Uterus (tissue), 4 donors: Measurements from ENCODE around the gene PHC2. TPM values are rescaled to one million over a fixed set of nuclear protein-coding genes. Genes with fewer than 3 reads are reported as not detected.
"Not testable (repeated sequence)": the region's sequence is repeated elsewhere in the genome, so short reads cannot be mapped to it uniquely, and the experiment has no call there.

Experiments used
- DNase-seq, 2 donors: peaks; one replicate each; pipeline ENCODE4 v3.0.0-alpha.2; 2019 to 2020
- H3K27ac ChIP-seq, 2 donors: fragments of 200-600 bp; sonication (generic); 1 replicate in 1 of 2; 2 replicates in 1 of 2; pipeline ENCODE4 v1.5.1; 2016 to 2018
- H3K27me3 ChIP-seq, 2 donors: fragments of 200-600 bp; sonication (generic); one replicate each; pipeline ENCODE4 v1.5.1; 2018 to 2019; ENCODE audit warnings: control low read depth in 1 of 2
- H3K36me3 ChIP-seq, 2 donors: fragments of 200-600 bp; sonication (generic); one replicate each; pipeline ENCODE4 v1.5.1; 2019; ENCODE audit warnings: control low read depth in 1 of 2
- H3K4me1 ChIP-seq, 2 donors: fragments of 200-600 bp; sonication (generic); one replicate each; pipeline ENCODE4 v1.5.1; 2018 to 2019; ENCODE audit warnings: control low read depth in 1 of 2
- H3K4me3 ChIP-seq, 2 donors: fragments of 200-600 bp; sonication (generic); 1 replicate in 1 of 2; 2 replicates in 1 of 2; pipeline ENCODE4 v1.5.1; 2018 to 2019; ENCODE audit warnings: mild to moderate bottlenecking in 1 of 2
- H3K9me3 ChIP-seq, 2 donors: fragments of 200-600 bp; sonication (generic); one replicate each; pipeline ENCODE4 v1.5.1; 2019; ENCODE audit warnings: control low read depth in 1 of 2
- CTCF ChIP-seq, 4 experiments: fragments of 200-600 bp in 2 of 4; fragments of 450-650 bp in 2 of 4; sonication (generic) in 2 of 4; IDR thresholded peaks; one replicate each; pipeline ENCODE4 v1.5.1; 2016 to 2019; ENCODE audit warnings: antibody characterized with exemption in 4 of 4, mild to moderate bottlenecking in 2 of 4, moderate library complexity in 1 of 4
- POLR2A ChIP-seq, 2 donors: fragments of 450-650 bp; IDR thresholded peaks; one replicate each; pipeline ENCODE4 v1.6.1; 2016; ENCODE audit warnings: antibody characterized with exemption in 2 of 2, mild to moderate bottlenecking in 1 of 2, moderate library complexity in 1 of 2
- intact Hi-C: fragments of 100-400 bp; cut with DNase I; formaldehyde crosslinking; loops from one replicate; pipeline ENCODE4 v1.15.1; 2023; ENCODE audit warnings: low total_unique reads
- total RNA-seq, 4 donors: library from RNA; depleted of rRNA in 3 of 4; stranded (reverse); fragments of >200 nt in 3 of 4; gene quantifications; one replicate each; pipeline versions ENCODE4 v1.1.0 to v1.2.4, GENCODE V29; 2014 to 2023
- donor health status: DM: yes; HTN: yes; CAD: no.

PHC2 gene
- total RNA-seq, 4 donors from 2014 or later: 51.5 to 203 (median 102) TPM

- Histone ChIP-seq H3K36me3 (no peaks in the 10 kb centered on the region), H3K27me3 (no peaks in the 10 kb centered on the region), H3K4me3 (no peak overlapping the region), H3K9me3 (no peaks in the 10 kb centered on the region), H3K4me1 (peaks cover 0 to 4% of the 10 kb centered on the region in 2 donors), H3K27ac (no peak overlapping the region)
- TF ChIP-seq POLR2A (IDR thresholded peaks at IDR 0.05) (no peak), CTCF (IDR thresholded peaks at IDR 0.05) (no peak)
- intact Hi-C loops: no loop called here
- DNase-seq: no peak
Measured at GRCh38 chr1:33311706-33312412, 119.0 kb downstream of the PHC2 start.

GRCh38 chr1:33310702-33311101 lies 120.2 kb downstream of the PHC2 start:
- peaks cover 0 to 5% of the 10 kb centered on the region in 2 donors for H3K4me1 ChIP-seq
- H3K9me3 ChIP-seq: no peaks in the 10 kb centered on the region
- H3K36me3 ChIP-seq: no peaks in the 10 kb centered on the region
- no peak overlapping the region for H3K4me3 ChIP-seq
- H3K27me3 ChIP-seq: no peaks in the 10 kb centered on the region
- no peak for TF ChIP-seq POLR2A (IDR thresholded peaks at IDR 0.05)
- TF ChIP-seq CTCF (IDR thresholded peaks at IDR 0.05): no peak
- DNase-seq: no peak
- H3K27ac ChIP-seq: no peak overlapping the region
- intact Hi-C loops: no loop called here

- H3K4me3 ChIP-seq, DNase-seq, H3K4me1 ChIP-seq, H3K27ac ChIP-seq, H3K27me3 ChIP-seq, H3K9me3 ChIP-seq, intact Hi-C loops, H3K36me3 ChIP-seq: not testable (repeated sequence)
Measured at GRCh38 chr1:33309351-33309750, 121.5 kb downstream of the PHC2 start.

GRCh38 chr1:33307494-33307864 lies 123.4 kb downstream of the PHC2 start:
- no peak overlapping the region for H3K4me3 ChIP-seq
- H3K36me3 ChIP-seq: no peaks in the 10 kb centered on the region
- TF ChIP-seq CTCF (IDR thresholded peaks at IDR 0.05): no peak
- TF ChIP-seq POLR2A (IDR thresholded peaks at IDR 0.05): no peak
- no peak for DNase-seq
- intact Hi-C loops: no loop called here
- H3K4me1 ChIP-seq: peaks cover 0 to 5% of the 10 kb centered on the region in 2 donors
- H3K27ac ChIP-seq: no peak overlapping the region
- no peaks in the 10 kb centered on the region for H3K27me3 ChIP-seq
- no peaks in the 10 kb centered on the region for H3K9me3 ChIP-seq

GRCh38 chr1:33306653-33307493 lies 124.0 kb downstream of the PHC2 start:
- TF ChIP-seq CTCF (IDR thresholded peaks at IDR 0.05): no peak
- no peak for TF ChIP-seq POLR2A (IDR thresholded peaks at IDR 0.05)
- no peaks in the 10 kb centered on the region for H3K36me3 ChIP-seq
- peak overlapping the region in 1 of 2 donors; percentile 56 for H3K27ac ChIP-seq
- intact Hi-C loops: no loop called here
- no peaks in the 10 kb centered on the region for H3K27me3 ChIP-seq
- peak in 1 of 2 donors; percentile 49 for DNase-seq
- H3K4me1 ChIP-seq: peaks cover 0 to 5% of the 10 kb centered on the region in 2 donors
- no peaks in the 10 kb centered on the region for H3K9me3 ChIP-seq
- peak overlapping the region in 1 of 2 donors; percentile 38 for H3K4me3 ChIP-seq
